A673 (cell line): Measurements from ENCODE around the gene TRAF7.

ENCODE experiments used
- EZH2 ChIP-seq: fragments of 200-600 bp; sonication (generic); IDR thresholded peaks from 2 replicates; pipeline ENCODE4 v1.6.1; 2017; ENCODE audit warnings: borderline replicate concordance, low read depth, mild to moderate bottlenecking, mixed read lengths, antibody characterized with exemption, low read length; ENCODE audit not compliant: poor library complexity, severe bottlenecking
- TF ChIP-seq, protein P1 (sequence below): fragments of 300-800, 200-600 bp; sonication (generic); conservative IDR thresholded peaks from 2 replicates; pipeline ENCODE4 v1.5.1; 2017; ENCODE audit warnings: low read depth, mild to moderate bottlenecking, antibody characterized with exemption, low read length, moderate library complexity, mixed read lengths

DNA sequence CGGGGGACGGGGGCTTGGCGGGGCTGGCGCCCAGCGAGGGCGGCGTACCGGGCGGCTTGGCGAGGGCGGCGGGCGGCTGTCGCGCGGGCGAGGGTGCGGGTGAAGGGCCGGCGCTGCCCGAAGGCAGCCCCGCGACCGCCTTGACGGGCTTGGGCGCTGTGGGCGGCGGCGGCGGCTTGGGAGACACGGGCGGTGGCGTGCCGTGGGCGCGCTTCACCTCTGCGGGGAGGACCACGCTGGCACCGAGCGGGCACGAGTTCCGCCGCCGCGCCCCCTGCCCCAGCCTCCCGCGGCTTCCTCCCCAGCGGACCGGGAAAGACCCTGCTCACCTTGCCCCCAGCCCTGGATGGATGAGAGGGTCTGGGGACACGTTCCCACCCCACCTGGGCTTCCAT is 23.5 kb downstream of the TRAF7 start:
- TF ChIP-seq, protein P1, sequence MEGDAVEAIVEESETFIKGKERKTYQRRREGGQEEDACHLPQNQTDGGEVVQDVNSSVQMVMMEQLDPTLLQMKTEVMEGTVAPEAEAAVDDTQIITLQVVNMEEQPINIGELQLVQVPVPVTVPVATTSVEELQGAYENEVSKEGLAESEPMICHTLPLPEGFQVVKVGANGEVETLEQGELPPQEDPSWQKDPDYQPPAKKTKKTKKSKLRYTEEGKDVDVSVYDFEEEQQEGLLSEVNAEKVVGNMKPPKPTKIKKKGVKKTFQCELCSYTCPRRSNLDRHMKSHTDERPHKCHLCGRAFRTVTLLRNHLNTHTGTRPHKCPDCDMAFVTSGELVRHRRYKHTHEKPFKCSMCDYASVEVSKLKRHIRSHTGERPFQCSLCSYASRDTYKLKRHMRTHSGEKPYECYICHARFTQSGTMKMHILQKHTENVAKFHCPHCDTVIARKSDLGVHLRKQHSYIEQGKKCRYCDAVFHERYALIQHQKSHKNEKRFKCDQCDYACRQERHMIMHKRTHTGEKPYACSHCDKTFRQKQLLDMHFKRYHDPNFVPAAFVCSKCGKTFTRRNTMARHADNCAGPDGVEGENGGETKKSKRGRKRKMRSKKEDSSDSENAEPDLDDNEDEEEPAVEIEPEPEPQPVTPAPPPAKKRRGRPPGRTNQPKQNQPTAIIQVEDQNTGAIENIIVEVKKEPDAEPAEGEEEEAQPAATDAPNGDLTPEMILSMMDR = no peak
- TF ChIP-seq EZH2 = no peak
